ENCODE data around the gene TBCD. TPM values are rescaled to one million over a fixed set of nuclear protein-coding genes. Genes with fewer than 3 reads are reported as not detected.

Gene TBCD
- total RNA-seq, 1 experiment from 2014 or later: 173 TPM

DNA sequence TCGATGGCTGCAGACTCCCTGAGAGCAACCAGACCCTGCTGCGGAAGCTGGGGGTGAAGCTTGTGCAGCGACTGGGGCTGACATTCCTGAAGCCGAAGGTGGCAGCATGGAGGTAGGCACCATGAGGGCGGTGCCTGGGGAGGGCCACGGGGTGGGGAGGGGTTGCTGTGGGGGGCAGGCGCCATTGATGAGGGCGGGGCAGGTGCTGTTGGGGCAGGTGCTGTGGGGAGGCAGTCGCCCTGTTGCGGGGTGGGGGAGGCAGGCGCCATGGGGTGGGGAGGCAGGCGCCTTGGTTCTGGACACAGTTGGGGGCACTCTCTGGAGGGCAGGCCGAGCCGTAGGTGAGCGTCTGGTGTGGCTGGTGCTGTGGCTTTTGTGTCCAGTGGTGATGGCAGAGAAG lies 49.0 kb downstream of the TBCD start (continued):
- TF ChIP-seq, protein P1, sequence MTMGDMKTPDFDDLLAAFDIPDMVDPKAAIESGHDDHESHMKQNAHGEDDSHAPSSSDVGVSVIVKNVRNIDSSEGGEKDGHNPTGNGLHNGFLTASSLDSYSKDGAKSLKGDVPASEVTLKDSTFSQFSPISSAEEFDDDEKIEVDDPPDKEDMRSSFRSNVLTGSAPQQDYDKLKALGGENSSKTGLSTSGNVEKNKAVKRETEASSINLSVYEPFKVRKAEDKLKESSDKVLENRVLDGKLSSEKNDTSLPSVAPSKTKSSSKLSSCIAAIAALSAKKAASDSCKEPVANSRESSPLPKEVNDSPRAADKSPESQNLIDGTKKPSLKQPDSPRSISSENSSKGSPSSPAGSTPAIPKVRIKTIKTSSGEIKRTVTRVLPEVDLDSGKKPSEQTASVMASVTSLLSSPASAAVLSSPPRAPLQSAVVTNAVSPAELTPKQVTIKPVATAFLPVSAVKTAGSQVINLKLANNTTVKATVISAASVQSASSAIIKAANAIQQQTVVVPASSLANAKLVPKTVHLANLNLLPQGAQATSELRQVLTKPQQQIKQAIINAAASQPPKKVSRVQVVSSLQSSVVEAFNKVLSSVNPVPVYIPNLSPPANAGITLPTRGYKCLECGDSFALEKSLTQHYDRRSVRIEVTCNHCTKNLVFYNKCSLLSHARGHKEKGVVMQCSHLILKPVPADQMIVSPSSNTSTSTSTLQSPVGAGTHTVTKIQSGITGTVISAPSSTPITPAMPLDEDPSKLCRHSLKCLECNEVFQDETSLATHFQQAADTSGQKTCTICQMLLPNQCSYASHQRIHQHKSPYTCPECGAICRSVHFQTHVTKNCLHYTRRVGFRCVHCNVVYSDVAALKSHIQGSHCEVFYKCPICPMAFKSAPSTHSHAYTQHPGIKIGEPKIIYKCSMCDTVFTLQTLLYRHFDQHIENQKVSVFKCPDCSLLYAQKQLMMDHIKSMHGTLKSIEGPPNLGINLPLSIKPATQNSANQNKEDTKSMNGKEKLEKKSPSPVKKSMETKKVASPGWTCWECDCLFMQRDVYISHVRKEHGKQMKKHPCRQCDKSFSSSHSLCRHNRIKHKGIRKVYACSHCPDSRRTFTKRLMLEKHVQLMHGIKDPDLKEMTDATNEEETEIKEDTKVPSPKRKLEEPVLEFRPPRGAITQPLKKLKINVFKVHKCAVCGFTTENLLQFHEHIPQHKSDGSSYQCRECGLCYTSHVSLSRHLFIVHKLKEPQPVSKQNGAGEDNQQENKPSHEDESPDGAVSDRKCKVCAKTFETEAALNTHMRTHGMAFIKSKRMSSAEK (CRISPR knock-in tag; IDR thresholded peaks at IDR 0.05; ENCODE audit: borderline replicate concordance): no peak
- TF ChIP-seq NFATC4 (CRISPR knock-in tag; IDR thresholded peaks at IDR 0.05) (no peak), NR2C2 (CRISPR knock-in tag; IDR thresholded peaks at IDR 0.05) (no peak)
- TF ChIP-seq, protein P2, sequence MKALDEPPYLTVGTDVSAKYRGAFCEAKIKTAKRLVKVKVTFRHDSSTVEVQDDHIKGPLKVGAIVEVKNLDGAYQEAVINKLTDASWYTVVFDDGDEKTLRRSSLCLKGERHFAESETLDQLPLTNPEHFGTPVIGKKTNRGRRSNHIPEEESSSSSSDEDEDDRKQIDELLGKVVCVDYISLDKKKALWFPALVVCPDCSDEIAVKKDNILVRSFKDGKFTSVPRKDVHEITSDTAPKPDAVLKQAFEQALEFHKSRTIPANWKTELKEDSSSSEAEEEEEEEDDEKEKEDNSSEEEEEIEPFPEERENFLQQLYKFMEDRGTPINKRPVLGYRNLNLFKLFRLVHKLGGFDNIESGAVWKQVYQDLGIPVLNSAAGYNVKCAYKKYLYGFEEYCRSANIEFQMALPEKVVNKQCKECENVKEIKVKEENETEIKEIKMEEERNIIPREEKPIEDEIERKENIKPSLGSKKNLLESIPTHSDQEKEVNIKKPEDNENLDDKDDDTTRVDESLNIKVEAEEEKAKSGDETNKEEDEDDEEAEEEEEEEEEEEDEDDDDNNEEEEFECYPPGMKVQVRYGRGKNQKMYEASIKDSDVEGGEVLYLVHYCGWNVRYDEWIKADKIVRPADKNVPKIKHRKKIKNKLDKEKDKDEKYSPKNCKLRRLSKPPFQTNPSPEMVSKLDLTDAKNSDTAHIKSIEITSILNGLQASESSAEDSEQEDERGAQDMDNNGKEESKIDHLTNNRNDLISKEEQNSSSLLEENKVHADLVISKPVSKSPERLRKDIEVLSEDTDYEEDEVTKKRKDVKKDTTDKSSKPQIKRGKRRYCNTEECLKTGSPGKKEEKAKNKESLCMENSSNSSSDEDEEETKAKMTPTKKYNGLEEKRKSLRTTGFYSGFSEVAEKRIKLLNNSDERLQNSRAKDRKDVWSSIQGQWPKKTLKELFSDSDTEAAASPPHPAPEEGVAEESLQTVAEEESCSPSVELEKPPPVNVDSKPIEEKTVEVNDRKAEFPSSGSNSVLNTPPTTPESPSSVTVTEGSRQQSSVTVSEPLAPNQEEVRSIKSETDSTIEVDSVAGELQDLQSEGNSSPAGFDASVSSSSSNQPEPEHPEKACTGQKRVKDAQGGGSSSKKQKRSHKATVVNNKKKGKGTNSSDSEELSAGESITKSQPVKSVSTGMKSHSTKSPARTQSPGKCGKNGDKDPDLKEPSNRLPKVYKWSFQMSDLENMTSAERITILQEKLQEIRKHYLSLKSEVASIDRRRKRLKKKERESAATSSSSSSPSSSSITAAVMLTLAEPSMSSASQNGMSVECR (CRISPR knock-in tag; IDR thresholded peaks at IDR 0.05; ENCODE audit: borderline replicate concordance): no peak

DNA sequence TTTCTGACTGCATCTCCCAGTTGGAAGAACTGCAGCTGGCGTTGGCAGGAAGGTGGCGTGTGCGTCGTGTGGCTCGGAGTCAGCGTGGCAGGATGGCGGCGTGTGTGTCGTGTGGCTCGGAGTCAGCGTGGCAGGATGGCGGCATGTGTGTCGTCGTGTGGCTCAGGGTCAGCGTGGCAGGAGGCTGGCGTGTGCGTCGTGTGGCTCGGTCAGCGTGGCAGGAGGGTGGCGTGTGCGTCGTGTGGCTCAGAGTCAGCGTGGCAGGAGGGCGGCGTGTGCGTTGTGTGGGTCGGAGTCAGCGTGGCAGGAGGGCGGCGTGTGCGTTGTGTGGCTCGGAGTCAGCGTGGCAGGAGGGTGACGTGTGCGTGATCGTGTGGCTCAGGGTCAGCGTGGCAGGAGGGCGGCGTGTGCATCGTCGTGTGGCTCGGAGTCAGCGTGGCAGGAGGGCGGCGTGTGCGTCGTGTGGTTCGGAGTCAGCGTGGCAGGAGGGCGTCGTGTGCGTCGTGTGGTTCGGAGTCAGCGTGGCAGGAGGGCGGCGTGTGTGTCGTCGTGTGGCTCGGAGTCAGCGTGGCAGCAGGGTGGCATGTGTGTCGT lies 49.6 kb downstream of the TBCD start:
- Mint-ChIP-seq H3K4me1 (peaks cover 8% of the 10 kb centered on the region), H3K9me3 (no peaks in the 10 kb centered on the region), H3K4me3 (no peak overlapping the region), H3K27me3 (ENCODE audit: low read depth) (no peaks in the 10 kb centered on the region), H3K36me3 (peaks cover 54% of the 10 kb centered on the region), H3K27ac (peak overlapping the region; percentile 88)
- CTCF ChIA-PET: interaction anchor here (1.2 kb wide), 1 partner anchor 133 kb away, joined by 7 read pairs; no protein-coding TSS in a partner anchor
- TF ChIP-seq, protein P3, sequence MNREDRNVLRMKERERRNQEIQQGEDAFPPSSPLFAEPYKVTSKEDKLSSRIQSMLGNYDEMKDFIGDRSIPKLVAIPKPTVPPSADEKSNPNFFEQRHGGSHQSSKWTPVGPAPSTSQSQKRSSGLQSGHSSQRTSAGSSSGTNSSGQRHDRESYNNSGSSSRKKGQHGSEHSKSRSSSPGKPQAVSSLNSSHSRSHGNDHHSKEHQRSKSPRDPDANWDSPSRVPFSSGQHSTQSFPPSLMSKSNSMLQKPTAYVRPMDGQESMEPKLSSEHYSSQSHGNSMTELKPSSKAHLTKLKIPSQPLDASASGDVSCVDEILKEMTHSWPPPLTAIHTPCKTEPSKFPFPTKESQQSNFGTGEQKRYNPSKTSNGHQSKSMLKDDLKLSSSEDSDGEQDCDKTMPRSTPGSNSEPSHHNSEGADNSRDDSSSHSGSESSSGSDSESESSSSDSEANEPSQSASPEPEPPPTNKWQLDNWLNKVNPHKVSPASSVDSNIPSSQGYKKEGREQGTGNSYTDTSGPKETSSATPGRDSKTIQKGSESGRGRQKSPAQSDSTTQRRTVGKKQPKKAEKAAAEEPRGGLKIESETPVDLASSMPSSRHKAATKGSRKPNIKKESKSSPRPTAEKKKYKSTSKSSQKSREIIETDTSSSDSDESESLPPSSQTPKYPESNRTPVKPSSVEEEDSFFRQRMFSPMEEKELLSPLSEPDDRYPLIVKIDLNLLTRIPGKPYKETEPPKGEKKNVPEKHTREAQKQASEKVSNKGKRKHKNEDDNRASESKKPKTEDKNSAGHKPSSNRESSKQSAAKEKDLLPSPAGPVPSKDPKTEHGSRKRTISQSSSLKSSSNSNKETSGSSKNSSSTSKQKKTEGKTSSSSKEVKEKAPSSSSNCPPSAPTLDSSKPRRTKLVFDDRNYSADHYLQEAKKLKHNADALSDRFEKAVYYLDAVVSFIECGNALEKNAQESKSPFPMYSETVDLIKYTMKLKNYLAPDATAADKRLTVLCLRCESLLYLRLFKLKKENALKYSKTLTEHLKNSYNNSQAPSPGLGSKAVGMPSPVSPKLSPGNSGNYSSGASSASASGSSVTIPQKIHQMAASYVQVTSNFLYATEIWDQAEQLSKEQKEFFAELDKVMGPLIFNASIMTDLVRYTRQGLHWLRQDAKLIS (CRISPR knock-in tag; IDR thresholded peaks at IDR 0.05; ENCODE audit: borderline replicate concordance): no peak
- no peak for TF ChIP-seq TEAD1 (CRISPR knock-in tag; IDR thresholded peaks at IDR 0.05)
- TF ChIP-seq, protein P4, sequence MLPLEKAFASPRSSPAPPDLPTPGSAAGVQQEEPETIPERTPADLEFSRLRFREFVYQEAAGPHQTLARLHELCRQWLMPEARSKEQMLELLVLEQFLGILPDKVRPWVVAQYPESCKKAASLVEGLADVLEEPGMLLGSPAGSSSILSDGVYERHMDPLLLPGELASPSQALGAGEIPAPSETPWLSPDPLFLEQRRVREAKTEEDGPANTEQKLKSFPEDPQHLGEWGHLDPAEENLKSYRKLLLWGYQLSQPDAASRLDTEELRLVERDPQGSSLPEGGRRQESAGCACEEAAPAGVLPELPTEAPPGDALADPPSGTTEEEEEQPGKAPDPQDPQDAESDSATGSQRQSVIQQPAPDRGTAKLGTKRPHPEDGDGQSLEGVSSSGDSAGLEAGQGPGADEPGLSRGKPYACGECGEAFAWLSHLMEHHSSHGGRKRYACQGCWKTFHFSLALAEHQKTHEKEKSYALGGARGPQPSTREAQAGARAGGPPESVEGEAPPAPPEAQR (CRISPR knock-in tag; IDR thresholded peaks at IDR 0.05): no peak
- TF ChIP-seq, protein P5, sequence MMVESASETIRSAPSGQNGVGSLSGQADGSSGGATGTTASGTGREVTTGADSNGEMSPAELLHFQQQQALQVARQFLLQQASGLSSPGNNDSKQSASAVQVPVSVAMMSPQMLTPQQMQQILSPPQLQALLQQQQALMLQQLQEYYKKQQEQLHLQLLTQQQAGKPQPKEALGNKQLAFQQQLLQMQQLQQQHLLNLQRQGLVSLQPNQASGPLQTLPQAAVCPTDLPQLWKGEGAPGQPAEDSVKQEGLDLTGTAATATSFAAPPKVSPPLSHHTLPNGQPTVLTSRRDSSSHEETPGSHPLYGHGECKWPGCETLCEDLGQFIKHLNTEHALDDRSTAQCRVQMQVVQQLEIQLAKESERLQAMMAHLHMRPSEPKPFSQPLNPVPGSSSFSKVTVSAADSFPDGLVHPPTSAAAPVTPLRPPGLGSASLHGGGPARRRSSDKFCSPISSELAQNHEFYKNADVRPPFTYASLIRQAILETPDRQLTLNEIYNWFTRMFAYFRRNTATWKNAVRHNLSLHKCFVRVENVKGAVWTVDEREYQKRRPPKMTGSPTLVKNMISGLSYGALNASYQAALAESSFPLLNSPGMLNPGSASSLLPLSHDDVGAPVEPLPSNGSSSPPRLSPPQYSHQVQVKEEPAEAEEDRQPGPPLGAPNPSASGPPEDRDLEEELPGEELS (CRISPR knock-in tag; IDR thresholded peaks at IDR 0.05): no peak
- no peak for TF ChIP-seq KAT7 (CRISPR knock-in tag; IDR thresholded peaks at IDR 0.05; ENCODE audit: borderline replicate concordance)
- no peak for TF ChIP-seq TP53 (CRISPR knock-in tag; IDR thresholded peaks at IDR 0.05)
- TF ChIP-seq NFE2L1 (CRISPR knock-in tag; IDR thresholded peaks at IDR 0.05): no peak
- TF ChIP-seq ETV6 (CRISPR knock-in tag; IDR thresholded peaks at IDR 0.05): no peak
- no peak for TF ChIP-seq GTF2I (CRISPR knock-in tag; conservative IDR thresholded peaks at IDR 0.05)
- TF ChIP-seq FOXJ3 (CRISPR knock-in tag; IDR thresholded peaks at IDR 0.05; ENCODE audit: borderline replicate concordance): no peak
- TF ChIP-seq, protein P6, sequence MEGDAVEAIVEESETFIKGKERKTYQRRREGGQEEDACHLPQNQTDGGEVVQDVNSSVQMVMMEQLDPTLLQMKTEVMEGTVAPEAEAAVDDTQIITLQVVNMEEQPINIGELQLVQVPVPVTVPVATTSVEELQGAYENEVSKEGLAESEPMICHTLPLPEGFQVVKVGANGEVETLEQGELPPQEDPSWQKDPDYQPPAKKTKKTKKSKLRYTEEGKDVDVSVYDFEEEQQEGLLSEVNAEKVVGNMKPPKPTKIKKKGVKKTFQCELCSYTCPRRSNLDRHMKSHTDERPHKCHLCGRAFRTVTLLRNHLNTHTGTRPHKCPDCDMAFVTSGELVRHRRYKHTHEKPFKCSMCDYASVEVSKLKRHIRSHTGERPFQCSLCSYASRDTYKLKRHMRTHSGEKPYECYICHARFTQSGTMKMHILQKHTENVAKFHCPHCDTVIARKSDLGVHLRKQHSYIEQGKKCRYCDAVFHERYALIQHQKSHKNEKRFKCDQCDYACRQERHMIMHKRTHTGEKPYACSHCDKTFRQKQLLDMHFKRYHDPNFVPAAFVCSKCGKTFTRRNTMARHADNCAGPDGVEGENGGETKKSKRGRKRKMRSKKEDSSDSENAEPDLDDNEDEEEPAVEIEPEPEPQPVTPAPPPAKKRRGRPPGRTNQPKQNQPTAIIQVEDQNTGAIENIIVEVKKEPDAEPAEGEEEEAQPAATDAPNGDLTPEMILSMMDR (IDR thresholded peaks at IDR 0.05): no peak
- POLR2A ChIA-PET: no interaction called here
- DNase-seq (ENCODE audit: low spot score) (no peak), ATAC-seq (no peak)
